HG02763 (cell line): ENCODE measurements around the gene KANSL2.
"Not testable (repeated sequence)": the region's sequence is repeated elsewhere in the genome, so short reads cannot be mapped to it uniquely, and the experiment has no call there.

ENCODE experiments used
- ATAC-seq: cut with Tn5 transposase; IDR thresholded peaks from one replicate; pipeline ENCODE4 v1.9.1; 2021; ENCODE audit warnings: mild to moderate bottlenecking, moderate library complexity; ENCODE audit not compliant: unreplicated experiment

The KANSL2 gene

GRCh38 chr12:48681710-48682532 lies at the start of gene KANSL2:
Gene KANSL2 (minus strand): TSS chr12:48682238. CDS start chr12:48681632, 606 bp downstream.
- ATAC-seq, result peak; percentile 97

GRCh38 chr12:48728807-48729206 lies 46.8 kb upstream of the KANSL2 start:
- no peak for ATAC-seq

GRCh38 chr12:48720737-48721136 lies 38.7 kb upstream of the KANSL2 start:
- not testable (repeated sequence) for ATAC-seq

- not testable (repeated sequence) for ATAC-seq
Measured at GRCh38 chr12:48720171-48720570, 38.1 kb upstream of the KANSL2 start.

DNA sequence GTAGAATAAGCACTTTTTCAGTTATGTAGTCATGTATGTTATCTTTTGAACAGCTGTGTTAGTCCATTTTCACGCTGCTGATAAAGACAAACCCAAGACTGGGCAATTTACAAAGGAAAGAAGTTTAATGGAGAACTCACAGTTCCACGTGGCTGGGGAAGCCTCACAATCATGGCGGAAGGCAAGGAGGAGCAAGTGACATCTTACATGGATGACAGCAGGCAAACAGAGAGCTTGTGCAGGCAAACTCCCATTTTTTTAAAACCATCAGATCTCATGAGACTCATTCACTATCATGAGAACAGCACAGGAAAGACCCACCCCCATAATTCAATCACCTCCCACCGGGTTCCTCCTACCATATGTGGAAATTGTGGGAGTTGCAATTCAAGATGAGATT lies 37.0 kb upstream of the KANSL2 start:
- not testable (repeated sequence) for ATAC-seq

GRCh38 chr12:48717252-48717695 lies 35.2 kb upstream of the KANSL2 start:
- ATAC-seq, result no peak

- peak; percentile 98 for ATAC-seq
Measured at GRCh38 chr12:48716493-48717251, 34.6 kb upstream of the KANSL2 start, which contains the start of gene CCNT1. Gene CCNT1 (minus strand): TSS chr12:48716707. CDS start chr12:48716675, 32 bp downstream.

DNA sequence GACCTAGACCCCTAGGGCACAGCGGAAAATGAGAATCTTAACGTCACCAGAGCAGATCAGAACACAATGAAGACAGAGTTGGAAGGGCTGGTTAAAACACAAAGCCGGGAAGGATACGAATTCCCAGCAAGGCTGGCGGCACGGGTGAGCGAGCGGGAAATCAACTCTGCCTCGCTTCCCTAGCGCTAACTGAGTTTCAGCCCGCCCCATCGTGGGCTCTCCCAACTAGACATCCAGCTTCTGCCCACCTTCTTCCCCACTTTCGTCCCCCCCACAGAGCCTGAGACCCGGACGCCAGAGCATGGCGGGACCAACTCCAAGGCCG lies 34.1 kb upstream of the KANSL2 start:
- ATAC-seq, result no peak

GRCh38 chr12:48712209-48712608 lies 30.2 kb upstream of the KANSL2 start:
- no peak for ATAC-seq

DNA sequence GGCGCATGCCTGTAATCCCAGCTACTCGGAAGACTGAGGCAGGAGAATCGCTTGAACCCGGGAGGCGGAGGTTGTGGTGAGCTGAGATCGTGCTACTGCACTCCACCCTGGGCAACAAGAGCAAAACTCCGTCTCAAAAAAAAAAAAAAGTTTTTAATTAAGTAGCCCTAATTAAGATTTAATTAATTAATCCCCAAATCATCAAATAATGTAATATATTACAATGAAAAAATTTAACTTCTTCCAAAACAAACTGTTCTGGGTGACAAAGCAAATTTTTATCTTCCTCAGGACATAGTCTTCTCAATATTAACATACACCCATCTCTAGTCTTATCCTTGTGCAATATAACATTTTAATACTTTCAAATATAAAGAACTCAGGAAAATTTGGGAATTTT lies 16.8 kb upstream of the KANSL2 start:
- ATAC-seq, result not testable (repeated sequence)

DNA sequence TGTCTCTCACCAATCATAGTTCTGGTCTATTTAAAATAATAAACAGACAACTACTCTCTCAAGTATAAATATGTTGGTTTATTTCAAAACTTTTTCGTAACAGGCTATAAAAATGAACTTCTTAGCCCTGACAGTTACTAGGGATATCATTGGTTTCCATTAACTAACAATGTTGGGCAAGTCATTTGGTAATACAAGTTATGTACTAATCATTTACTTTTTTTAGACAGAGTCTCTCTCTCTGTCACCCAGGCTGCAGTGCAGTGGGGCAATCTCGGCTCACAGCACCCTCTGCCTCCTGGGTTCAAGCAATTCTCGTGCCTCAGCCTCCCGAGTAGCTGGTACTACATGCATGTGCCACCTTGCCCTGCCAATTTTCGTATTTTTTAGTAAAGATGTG lies 14.6 kb upstream of the KANSL2 start:
- no peak for ATAC-seq

GRCh38 chr12:48695859-48696258 lies 13.8 kb upstream of the KANSL2 start:
- no peak for ATAC-seq

GRCh38 chr12:48694038-48694437 lies 12.0 kb upstream of the KANSL2 start:
- no peak for ATAC-seq

DNA sequence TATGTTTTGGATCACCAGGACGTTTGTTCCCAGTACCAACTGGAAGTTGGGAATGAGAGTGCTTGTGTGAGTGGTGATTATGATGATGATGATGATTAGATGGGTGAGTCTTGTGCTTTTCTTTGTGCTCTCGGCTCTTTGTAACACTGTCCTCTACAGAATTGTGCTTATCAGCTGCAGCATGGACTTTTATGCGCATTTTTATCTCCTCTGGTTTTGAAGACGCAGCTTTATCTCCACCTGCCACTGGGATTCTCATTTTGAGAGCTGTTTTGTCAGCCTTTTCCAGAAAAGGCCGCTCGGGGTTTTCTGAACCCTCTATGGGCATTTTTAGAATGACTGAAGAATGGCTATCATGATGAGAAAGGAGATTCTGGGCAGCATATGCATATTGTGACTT lies 11.5 kb upstream of the KANSL2 start:
- no peak for ATAC-seq

DNA sequence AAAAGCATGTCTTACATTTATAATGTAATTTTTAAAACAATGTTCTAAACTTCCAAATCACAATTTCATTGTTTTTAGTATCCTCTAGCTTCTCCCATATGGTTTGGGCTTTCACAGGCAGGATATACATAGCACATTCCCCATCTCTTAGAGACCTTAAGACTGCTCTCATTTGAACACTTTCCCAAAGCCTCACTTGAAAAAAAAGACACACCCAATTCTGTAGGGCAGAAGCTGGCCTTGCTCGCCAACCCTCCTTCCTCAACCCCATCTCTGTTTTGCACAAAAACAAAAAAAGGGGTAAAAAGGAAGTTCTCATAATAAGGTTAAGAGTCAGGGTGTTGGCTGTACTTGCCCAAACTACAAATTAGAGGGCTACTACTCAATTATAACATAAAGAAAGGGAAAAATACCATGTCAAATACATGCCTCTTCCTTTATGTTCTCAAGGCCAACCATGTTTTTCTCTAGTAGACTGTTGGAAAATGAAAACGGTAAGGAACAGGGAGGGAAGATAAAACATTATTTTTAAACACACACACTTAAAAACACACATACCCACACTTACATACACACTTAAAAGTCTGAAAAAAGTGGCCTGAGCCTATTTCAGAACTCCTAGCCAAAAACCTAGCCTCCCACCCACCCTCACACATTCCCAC lies 9.9 kb upstream of the KANSL2 start:
- no peak for ATAC-seq

DNA sequence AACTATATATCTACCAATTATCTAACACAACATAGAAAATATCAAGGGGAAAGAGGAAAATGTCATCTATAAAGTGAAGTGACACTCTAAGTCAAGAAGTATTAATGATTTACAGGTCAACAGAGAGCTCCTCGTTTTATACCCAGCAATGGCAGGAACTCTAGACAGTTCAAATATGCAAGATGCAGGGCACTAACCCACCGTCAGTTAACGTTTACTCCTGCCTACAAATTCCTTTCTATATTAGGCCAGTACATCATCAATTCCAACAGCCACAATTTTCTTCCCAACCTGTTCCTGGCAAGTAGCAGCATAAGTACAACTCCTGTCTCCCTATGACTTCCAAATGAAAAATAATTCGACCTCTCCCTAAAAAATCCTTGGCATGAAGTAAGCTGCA lies 9.0 kb upstream of the KANSL2 start:
- ATAC-seq, result no peak

DNA sequence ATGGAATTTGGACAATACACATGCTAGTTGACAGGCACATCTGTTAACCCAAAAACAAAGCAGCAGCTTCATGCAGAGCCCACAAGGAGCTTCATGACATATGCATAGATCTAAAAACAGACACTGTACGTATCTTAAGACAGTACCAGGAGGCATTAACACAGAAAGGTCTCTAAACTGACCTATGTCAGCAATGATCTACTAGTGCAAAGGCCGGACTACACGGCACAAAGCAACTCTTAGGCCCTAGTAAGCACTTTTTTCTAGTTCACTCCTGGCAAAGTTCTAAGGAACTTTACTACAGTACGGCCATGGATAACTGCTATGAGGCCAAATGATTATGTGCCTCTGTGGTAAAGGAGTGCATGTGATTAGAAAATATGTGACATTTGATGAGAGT lies 8.4 kb upstream of the KANSL2 start:
- no peak for ATAC-seq

DNA sequence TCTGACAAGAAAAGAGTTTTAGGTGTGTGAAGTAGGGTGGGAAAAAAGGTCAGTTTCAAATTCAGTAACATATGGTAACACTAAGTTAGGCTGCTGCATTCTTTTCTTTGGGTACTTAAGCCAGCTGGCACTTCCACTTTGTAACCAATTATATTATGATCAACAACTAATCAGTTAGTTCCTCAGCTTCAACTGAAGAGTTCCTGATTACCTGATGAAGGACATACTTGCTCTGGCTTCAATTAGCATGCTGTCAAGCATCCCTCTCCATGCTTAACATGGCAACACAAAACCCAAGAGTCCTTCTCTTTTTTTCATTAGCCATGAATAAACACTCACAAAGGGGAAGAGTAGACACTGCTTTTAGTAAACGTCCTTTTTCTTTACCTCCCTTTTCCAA lies 6.8 kb upstream of the KANSL2 start:
- no peak for ATAC-seq

DNA sequence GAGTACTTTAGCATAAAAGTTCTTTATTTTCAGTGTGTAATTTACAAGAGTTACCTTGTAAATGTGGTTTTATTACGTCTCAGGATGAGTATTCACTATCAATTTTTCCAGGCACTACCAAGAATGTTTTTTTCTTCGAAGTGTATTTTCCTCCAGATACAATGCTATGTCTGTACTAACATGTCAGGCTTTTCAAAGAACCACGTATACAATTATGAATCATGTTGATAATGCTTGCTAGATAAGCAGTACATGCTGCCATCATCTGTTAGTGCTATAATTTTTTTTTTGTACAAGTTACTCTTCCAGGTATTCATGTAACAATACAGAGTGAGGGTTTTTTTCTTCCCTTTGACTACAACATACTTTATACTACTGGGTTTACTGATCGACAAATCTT lies 5.6 kb upstream of the KANSL2 start:
- ATAC-seq, result no peak

- ATAC-seq, result no peak
Measured at GRCh38 chr12:48686615-48687334, 4.7 kb upstream of the KANSL2 start.

DNA sequence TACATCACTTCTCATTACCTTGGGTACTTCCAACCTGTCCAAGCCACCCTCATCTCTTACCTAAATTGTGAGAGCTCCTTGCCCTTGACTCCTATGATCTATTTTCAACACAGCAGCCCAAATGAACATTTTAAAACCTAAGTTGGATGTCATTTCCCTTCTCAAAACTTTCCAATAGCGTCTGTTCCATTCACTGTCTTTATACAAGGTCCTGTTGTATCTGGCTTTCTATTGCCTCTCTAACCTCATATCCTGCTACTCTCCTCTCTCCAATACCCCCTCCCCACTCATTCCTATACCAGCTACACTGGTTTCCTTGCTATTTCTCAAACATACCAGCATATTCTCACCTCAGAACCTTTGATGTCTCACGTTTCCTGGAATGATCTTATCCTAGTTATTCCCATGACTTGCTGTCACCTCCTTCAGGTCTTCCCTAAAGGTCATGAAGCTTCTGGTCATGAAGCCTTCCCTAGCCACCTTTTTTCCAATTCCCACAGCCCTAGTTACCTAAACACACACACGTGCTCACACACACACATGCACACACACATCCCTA lies 4.1 kb upstream of the KANSL2 start:
- no peak for ATAC-seq
